Measurements from ENCODE around the gene ABCA13. TPM values are rescaled to one million over a fixed set of nuclear protein-coding genes. Genes with fewer than 3 reads are reported as not detected.

Gene ABCA13
- total RNA-seq, 1 experiment from 2014 or later: 1.7 TPM

- BruUV-seq (replicated peaks): no TSS peak
- TF ChIP-seq, protein P1, sequence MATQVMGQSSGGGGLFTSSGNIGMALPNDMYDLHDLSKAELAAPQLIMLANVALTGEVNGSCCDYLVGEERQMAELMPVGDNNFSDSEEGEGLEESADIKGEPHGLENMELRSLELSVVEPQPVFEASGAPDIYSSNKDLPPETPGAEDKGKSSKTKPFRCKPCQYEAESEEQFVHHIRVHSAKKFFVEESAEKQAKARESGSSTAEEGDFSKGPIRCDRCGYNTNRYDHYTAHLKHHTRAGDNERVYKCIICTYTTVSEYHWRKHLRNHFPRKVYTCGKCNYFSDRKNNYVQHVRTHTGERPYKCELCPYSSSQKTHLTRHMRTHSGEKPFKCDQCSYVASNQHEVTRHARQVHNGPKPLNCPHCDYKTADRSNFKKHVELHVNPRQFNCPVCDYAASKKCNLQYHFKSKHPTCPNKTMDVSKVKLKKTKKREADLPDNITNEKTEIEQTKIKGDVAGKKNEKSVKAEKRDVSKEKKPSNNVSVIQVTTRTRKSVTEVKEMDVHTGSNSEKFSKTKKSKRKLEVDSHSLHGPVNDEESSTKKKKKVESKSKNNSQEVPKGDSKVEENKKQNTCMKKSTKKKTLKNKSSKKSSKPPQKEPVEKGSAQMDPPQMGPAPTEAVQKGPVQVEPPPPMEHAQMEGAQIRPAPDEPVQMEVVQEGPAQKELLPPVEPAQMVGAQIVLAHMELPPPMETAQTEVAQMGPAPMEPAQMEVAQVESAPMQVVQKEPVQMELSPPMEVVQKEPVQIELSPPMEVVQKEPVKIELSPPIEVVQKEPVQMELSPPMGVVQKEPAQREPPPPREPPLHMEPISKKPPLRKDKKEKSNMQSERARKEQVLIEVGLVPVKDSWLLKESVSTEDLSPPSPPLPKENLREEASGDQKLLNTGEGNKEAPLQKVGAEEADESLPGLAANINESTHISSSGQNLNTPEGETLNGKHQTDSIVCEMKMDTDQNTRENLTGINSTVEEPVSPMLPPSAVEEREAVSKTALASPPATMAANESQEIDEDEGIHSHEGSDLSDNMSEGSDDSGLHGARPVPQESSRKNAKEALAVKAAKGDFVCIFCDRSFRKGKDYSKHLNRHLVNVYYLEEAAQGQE (IDR thresholded peaks at IDR 0.05; ENCODE audit: insufficient read depth in 1 of 2, low read depth in 2 of 2, low read length in 1 of 2): no peak
- TF ChIP-seq POLR2AphosphoS5 (IDR thresholded peaks at IDR 0.05; ENCODE audit: low read depth, low read length) (no peak), SIN3A (IDR thresholded peaks at IDR 0.05; ENCODE audit: borderline replicate concordance, insufficient read depth, low read depth, low read length) (no peak), TCF7L2 (IDR thresholded peaks at IDR 0.05; ENCODE audit: low read depth, low read length) (no peak), CTCF (IDR thresholded peaks at IDR 0.05) (no peak)
Observed at GRCh38 chr7:48658138-48658537, 486.9 kb downstream of the ABCA13 start.

GRCh38 chr7:48660306-48660870 is 489.1 kb downstream of the ABCA13 start:
- H3K27ac ChIP-seq (ENCODE audit: low read length): no peak overlapping the region
- TF ChIP-seq, protein P1 (IDR thresholded peaks at IDR 0.05; ENCODE audit: insufficient read depth in 1 of 2, low read depth in 2 of 2, low read length in 1 of 2): no peak
- TF ChIP-seq SIN3A (IDR thresholded peaks at IDR 0.05; ENCODE audit: borderline replicate concordance, insufficient read depth, low read depth, low read length) (no peak), TCF7L2 (IDR thresholded peaks at IDR 0.05; ENCODE audit: low read depth, low read length) (no peak), POLR2AphosphoS5 (IDR thresholded peaks at IDR 0.05; ENCODE audit: low read depth, low read length) (no peak), CTCF (IDR thresholded peaks at IDR 0.05) (no peak)
- BruUV-seq (replicated peaks): no TSS peak
- H3K4me1 ChIP-seq (ENCODE audit: control insufficient read depth, insufficient read depth, low read length): no peaks in the 10 kb centered on the region
- no peak overlapping the region for H3K4me3 ChIP-seq (ENCODE audit: low read depth in 2 of 2, low read length in 2 of 2)
- ATAC-seq: no peak
- in situ Hi-C loops (cut with HindIII; ENCODE audit: low pct_unique_long_range_greater_than_20kb, low sequenced_read_pairs) (no loop called here), intact Hi-C loops (cut with micrococcal nuclease; ENCODE audit: unreplicated experiment) (no loop called here)
- H3K36me3 ChIP-seq (ENCODE audit: control insufficient read depth, insufficient read depth, low read length): no peaks in the 10 kb centered on the region
- POLR2A ChIA-PET: no interaction called here
- H3K27me3 ChIP-seq (ENCODE audit: control insufficient read depth, insufficient read depth, low read length): no peaks in the 10 kb centered on the region
- DNase-seq (ENCODE audit: low read depth, low spot score): no peak
- CTCF ChIA-PET: no interaction called here
- no peaks in the 10 kb centered on the region for H3K9me3 ChIP-seq (ENCODE audit: control insufficient read depth, insufficient read depth, low read depth, low read length)

More at GRCh38 chr7:48658138-48658537, 486.9 kb downstream of the ABCA13 start:
- no peaks in the 10 kb centered on the region for H3K36me3 ChIP-seq (ENCODE audit: control insufficient read depth, insufficient read depth, low read length)
- H3K4me1 ChIP-seq (ENCODE audit: control insufficient read depth, insufficient read depth, low read length): no peaks in the 10 kb centered on the region
- DNase-seq (ENCODE audit: low read depth, low spot score): no peak
- CTCF ChIA-PET: no interaction called here
- H3K4me3 ChIP-seq (ENCODE audit: low read depth in 2 of 2, low read length in 2 of 2): no peak overlapping the region
- POLR2A ChIA-PET: no interaction called here
- H3K27ac ChIP-seq (ENCODE audit: low read length): no peak overlapping the region
- in situ Hi-C loops (cut with HindIII; ENCODE audit: low pct_unique_long_range_greater_than_20kb, low sequenced_read_pairs): no loop called here
- intact Hi-C loops (cut with micrococcal nuclease; ENCODE audit: unreplicated experiment): no loop called here
- H3K9me3 ChIP-seq (ENCODE audit: control insufficient read depth, insufficient read depth, low read depth, low read length): no peaks in the 10 kb centered on the region
- H3K27me3 ChIP-seq (ENCODE audit: control insufficient read depth, insufficient read depth, low read length): no peaks in the 10 kb centered on the region
- no peak for ATAC-seq

Measured in Panc1 (cell line).